Loucy (cell line): Measurements from ENCODE around the gene RAB27B.

Experiments used
- H2AFZ ChIP-seq: fragments of 200-600 bp; sonication (generic); 2 replicates; pipeline ENCODE4 v1.6.0; 2016; ENCODE audit warnings: antibody characterized with exemption, mild to moderate bottlenecking, low read length, moderate library complexity
- H3F3A ChIP-seq: fragments of 200-600 bp; 2 replicates; pipeline ENCODE4 v1.6.0; 2016; ENCODE audit warnings: antibody characterized with exemption, low read depth, mild to moderate bottlenecking
- H3K27me3 ChIP-seq: fragments of 200-600 bp; sonication (generic); 2 replicates; pipeline ENCODE4 v1.6.1; 2014; ENCODE audit warnings: low read length, mild to moderate bottlenecking; ENCODE audit not compliant: insufficient read depth, poor library complexity, severe bottlenecking
- H3K36me3 ChIP-seq: fragments of 200-600 bp; sonication (generic); 2 replicates; pipeline ENCODE4 v1.6.1; 2016; ENCODE audit warnings: low read length; ENCODE audit not compliant: insufficient read depth
- H3K4me1 ChIP-seq: fragments of 200-600 bp; sonication (generic); 2 replicates; pipeline ENCODE4 v1.5.1; 2014; ENCODE audit warnings: low read length, mild to moderate bottlenecking; ENCODE audit not compliant: insufficient read depth, poor library complexity, severe bottlenecking
- H3K4me2 ChIP-seq: fragments of 200-600 bp; sonication (generic); 2 replicates; pipeline ENCODE4 v1.6.0; 2014; ENCODE audit warnings: antibody characterized with exemption, low read length, low read depth, mild to moderate bottlenecking; ENCODE audit not compliant: poor library complexity, severe bottlenecking
- H3K4me3 ChIP-seq: fragments of 200-600 bp; sonication (generic); 2 replicates; pipeline ENCODE4 v1.5.1; 2014; ENCODE audit warnings: low read length, mild to moderate bottlenecking, mixed read lengths; ENCODE audit not compliant: poor library complexity, severe bottlenecking
- H3K79me2 ChIP-seq: fragments of 200-600 bp; sonication (generic); 2 replicates; pipeline ENCODE4 v1.6.1; 2014; ENCODE audit warnings: low read length; ENCODE audit not compliant: insufficient read depth
- H3K9ac ChIP-seq: fragments of 200-600 bp; sonication (generic); 2 replicates; pipeline ENCODE4 v1.6.0; 2014; ENCODE audit warnings: mild to moderate bottlenecking, low read depth, low read length, moderate library complexity; ENCODE audit not compliant: poor library complexity, severe bottlenecking
- H3K9me2 ChIP-seq: fragments of 200-600 bp; sonication (generic); replicated peaks from 2 replicates; pipeline ENCODE4 v1.6.1; 2016; ENCODE audit warnings: low read depth, low read length, mixed read lengths
- H3K9me3 ChIP-seq: fragments of 200-600 bp; sonication (generic); 2 replicates; pipeline ENCODE4 v1.6.1; 2014; ENCODE audit warnings: mild to moderate bottlenecking, antibody characterized with exemption, low read length, low read depth; ENCODE audit not compliant: insufficient read depth
- H4K20me1 ChIP-seq: fragments of 200-600 bp; sonication (generic); 2 replicates; pipeline ENCODE4 v1.6.0; 2014; ENCODE audit warnings: antibody characterized with exemption, low read length, mild to moderate bottlenecking; ENCODE audit not compliant: insufficient read depth, poor library complexity, severe bottlenecking
- EZH2phosphoT487 ChIP-seq: fragments of 200-600 bp; IDR thresholded peaks from 2 replicates; pipeline ENCODE4 v1.6.1; 2018; ENCODE audit warnings: antibody characterized with exemption, mild to moderate bottlenecking, moderate library complexity, borderline replicate concordance
- TF ChIP-seq, protein P1 (sequence below): fragments of 200-600 bp; sonication (generic); conservative IDR thresholded peaks from 2 replicates; pipeline ENCODE4 v1.5.1; 2014; ENCODE audit warnings: mild to moderate bottlenecking, antibody characterized with exemption, low read length

RAB27B gene

DNA sequence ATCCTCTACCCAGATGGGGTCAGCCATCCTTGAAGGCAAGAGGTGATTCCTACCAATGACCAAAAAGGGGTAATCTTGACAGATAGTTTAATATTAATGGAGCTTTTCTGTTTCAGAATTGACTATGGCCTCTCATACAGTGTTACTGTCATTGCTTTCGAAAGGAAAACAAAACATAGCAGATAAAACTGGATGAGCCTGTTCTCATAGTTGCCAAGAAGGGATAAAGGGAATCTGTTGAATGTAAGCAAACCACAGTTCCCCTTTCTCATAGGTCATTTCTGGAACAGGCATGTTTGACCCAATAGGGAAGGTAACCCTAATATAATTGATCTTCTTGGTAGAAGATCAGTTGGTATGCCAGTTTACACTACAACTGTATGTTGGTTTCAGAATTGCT, 1.6 kb downstream of the RAB27B start:
- H3F3A ChIP-seq, result no peaks in the 10 kb centered on the region
- no peaks in the 10 kb centered on the region for H3K9me3 ChIP-seq
- peaks cover 66% of the 10 kb centered on the region for H3K79me2 ChIP-seq
- no peaks in the 10 kb centered on the region for H3K27me3 ChIP-seq
- peaks cover 57% of the 10 kb centered on the region for H3K4me1 ChIP-seq
- no peaks in the 10 kb centered on the region for H3K36me3 ChIP-seq
- H3K9me2 ChIP-seq, result no peaks in the 10 kb centered on the region
- peak overlapping the region; percentile 94 for H3K4me2 ChIP-seq
- no peak overlapping the region; the same call in 1 of the 2 replicates for H2AFZ ChIP-seq
- H3K9ac ChIP-seq, result peak overlapping the region; percentile 76
- no peak for TF ChIP-seq EZH2phosphoT487
- TF ChIP-seq, protein P1, sequence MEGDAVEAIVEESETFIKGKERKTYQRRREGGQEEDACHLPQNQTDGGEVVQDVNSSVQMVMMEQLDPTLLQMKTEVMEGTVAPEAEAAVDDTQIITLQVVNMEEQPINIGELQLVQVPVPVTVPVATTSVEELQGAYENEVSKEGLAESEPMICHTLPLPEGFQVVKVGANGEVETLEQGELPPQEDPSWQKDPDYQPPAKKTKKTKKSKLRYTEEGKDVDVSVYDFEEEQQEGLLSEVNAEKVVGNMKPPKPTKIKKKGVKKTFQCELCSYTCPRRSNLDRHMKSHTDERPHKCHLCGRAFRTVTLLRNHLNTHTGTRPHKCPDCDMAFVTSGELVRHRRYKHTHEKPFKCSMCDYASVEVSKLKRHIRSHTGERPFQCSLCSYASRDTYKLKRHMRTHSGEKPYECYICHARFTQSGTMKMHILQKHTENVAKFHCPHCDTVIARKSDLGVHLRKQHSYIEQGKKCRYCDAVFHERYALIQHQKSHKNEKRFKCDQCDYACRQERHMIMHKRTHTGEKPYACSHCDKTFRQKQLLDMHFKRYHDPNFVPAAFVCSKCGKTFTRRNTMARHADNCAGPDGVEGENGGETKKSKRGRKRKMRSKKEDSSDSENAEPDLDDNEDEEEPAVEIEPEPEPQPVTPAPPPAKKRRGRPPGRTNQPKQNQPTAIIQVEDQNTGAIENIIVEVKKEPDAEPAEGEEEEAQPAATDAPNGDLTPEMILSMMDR, result no peak
- H4K20me1 ChIP-seq, result no peaks in the 10 kb centered on the region
- peak overlapping the region; percentile 89 for H3K4me3 ChIP-seq

DNA sequence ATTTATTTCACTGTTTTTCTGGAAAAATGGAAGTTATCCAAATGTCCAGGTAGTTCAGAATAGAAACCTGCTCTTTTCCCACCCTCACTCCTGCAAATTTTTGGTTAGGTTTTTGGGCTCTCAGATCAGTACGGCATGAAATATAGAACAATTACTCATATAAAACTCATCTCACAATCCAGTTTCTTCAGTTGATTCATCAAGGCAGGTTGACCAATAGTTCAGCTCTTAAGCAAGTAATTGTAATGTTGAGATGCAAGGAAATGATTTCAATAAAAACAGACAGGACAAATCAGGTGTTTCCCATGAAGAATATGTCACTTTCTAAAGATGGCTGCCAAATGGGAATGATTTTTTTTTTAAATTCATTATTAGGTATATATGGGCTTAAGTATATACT, 2.0 kb downstream of the RAB27B start:
- peaks cover 57% of the 10 kb centered on the region for H3K4me1 ChIP-seq
- peak overlapping the region; percentile 94 for H3K4me2 ChIP-seq
- H3K36me3 ChIP-seq, result no peaks in the 10 kb centered on the region
- H3K79me2 ChIP-seq, result peaks cover 69% of the 10 kb centered on the region
- peak overlapping the region; percentile 76 for H3K9ac ChIP-seq
- no peaks in the 10 kb centered on the region for H3K9me2 ChIP-seq
- H3K9me3 ChIP-seq, result no peaks in the 10 kb centered on the region
- peaks cover 1% of the 10 kb centered on the region; the same call in 1 of the 2 replicates for H3F3A ChIP-seq
- H2AFZ ChIP-seq, result no peak overlapping the region
- H3K4me3 ChIP-seq, result peak overlapping the region; percentile 89
- no peaks in the 10 kb centered on the region for H3K27me3 ChIP-seq
- no peak for TF ChIP-seq EZH2phosphoT487
- TF ChIP-seq, protein P1, result no peak
- no peaks in the 10 kb centered on the region for H4K20me1 ChIP-seq

DNA sequence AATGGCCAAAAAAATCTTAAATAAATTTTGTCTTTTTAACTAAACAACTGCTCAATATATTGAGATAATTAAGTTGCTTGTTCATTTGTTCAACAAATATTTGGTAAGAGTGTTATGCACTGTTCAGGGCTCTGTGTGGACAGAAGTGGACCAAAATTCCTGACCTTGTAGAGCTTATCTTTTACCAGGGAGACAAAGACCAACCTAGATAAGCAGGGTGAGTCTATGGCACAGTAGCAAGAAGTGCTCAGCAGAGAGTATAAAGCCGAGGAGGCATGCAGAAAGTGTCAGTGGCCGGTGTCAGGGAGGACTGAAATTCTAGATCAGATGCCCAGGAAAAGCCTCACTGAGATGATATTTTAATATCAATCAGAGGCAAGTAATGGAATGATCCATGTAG, 2.6 kb downstream of the RAB27B start:
- Histone ChIP-seq H3K9ac (peak overlapping the region; percentile 76), H3F3A (peaks cover 7% of the 10 kb centered on the region; the same call in 1 of the 2 replicates), H3K36me3 (no peaks in the 10 kb centered on the region), H3K4me3 (peak overlapping the region; percentile 89), H3K4me2 (peak overlapping the region; percentile 94), H3K9me2 (no peaks in the 10 kb centered on the region), H3K4me1 (peaks cover 61% of the 10 kb centered on the region), H3K27me3 (no peaks in the 10 kb centered on the region), H2AFZ (no peak overlapping the region), H3K79me2 (peaks cover 72% of the 10 kb centered on the region), H4K20me1 (no peaks in the 10 kb centered on the region), H3K9me3 (no peaks in the 10 kb centered on the region)
- TF ChIP-seq, protein P1, result no peak
- no peak for TF ChIP-seq EZH2phosphoT487
